Mesendoderm (in vitro differentiated cells): ENCODE data around the gene TM7SF2.

Experiments
- DNase-seq: peaks from one replicate; pipeline ENCODE4 v3.0.0; 2013
- H2AK5ac ChIP-seq: 2 replicates; pipeline ENCODE4 v1.6.1; 2013; ENCODE audit warnings: low read length, inconsistent platforms
- H2BK120ac ChIP-seq: 2 replicates; pipeline ENCODE4 v1.6.1; 2013; ENCODE audit warnings: low read depth, mild to moderate bottlenecking, low read length, moderate library complexity, mixed read lengths
- H2BK15ac ChIP-seq: replicated peaks from 2 replicates; pipeline ENCODE4 v1.6.1; 2013; ENCODE audit warnings: low read depth, mild to moderate bottlenecking, moderate library complexity
- H2BK5ac ChIP-seq: 2 replicates; pipeline ENCODE4 v1.6.1; 2013; ENCODE audit warnings: low read length, inconsistent platforms
- H3K18ac ChIP-seq: 2 replicates; pipeline ENCODE4 v1.6.1; 2013; ENCODE audit warnings: mild to moderate bottlenecking, low read length, mixed read lengths
- H3K23ac ChIP-seq: one replicate; pipeline ENCODE4 v1.6.1; 2013; ENCODE audit warnings: low read length
- H3K27ac ChIP-seq: 2 replicates; pipeline ENCODE4 v1.5.1; 2013; ENCODE audit warnings: low read depth, mild to moderate bottlenecking, inconsistent platforms, low read length, moderate library complexity
- H3K27me3 ChIP-seq: 2 replicates; pipeline ENCODE4 v1.6.1; 2013; ENCODE audit warnings: low read length, control low read depth, mild to moderate bottlenecking, inconsistent platforms; ENCODE audit not compliant: insufficient read depth, poor library complexity
- H3K36me3 ChIP-seq: 2 replicates; pipeline ENCODE4 v1.6.1; 2013; ENCODE audit warnings: low read length, inconsistent platforms; ENCODE audit not compliant: control insufficient read depth, insufficient read depth
- H3K4ac ChIP-seq: one replicate; pipeline ENCODE4 v1.6.1; 2013; ENCODE audit warnings: low read depth, mild to moderate bottlenecking, low read length, moderate library complexity
- H3K4me1 ChIP-seq: 2 replicates; pipeline ENCODE4 v1.6.1; 2013; ENCODE audit warnings: low read depth, low read length, inconsistent platforms; ENCODE audit not compliant: control insufficient read depth
- H3K4me2 ChIP-seq: 2 replicates; pipeline ENCODE4 v1.6.1; 2013; ENCODE audit warnings: low read length
- H3K4me3 ChIP-seq: 2 replicates; pipeline ENCODE4 v1.5.1; 2013; ENCODE audit warnings: mild to moderate bottlenecking, low read length
- H3K56ac ChIP-seq: one replicate; pipeline ENCODE4 v1.6.1; 2013; ENCODE audit warnings: low read length
- H3K79me1 ChIP-seq: 2 replicates; pipeline ENCODE4 v1.6.1; 2013; ENCODE audit warnings: low read length, inconsistent platforms
- H3K79me2 ChIP-seq: 2 replicates; pipeline ENCODE4 v1.6.1; 2013; ENCODE audit warnings: mild to moderate bottlenecking, low read length; ENCODE audit not compliant: control insufficient read depth, insufficient read depth
- H3K9ac ChIP-seq: 2 replicates; pipeline ENCODE4 v1.6.1; 2013; ENCODE audit warnings: low read length, inconsistent platforms
- H4K5ac ChIP-seq: one replicate; pipeline ENCODE4 v1.6.1; 2013; ENCODE audit warnings: low read length
- H4K8ac ChIP-seq: one replicate; pipeline ENCODE4 v1.6.1; 2013; ENCODE audit warnings: low read depth, mild to moderate bottlenecking, control low read depth, low read length, moderate library complexity
- WGBS: extraction: QIAGEN DNeasy Blood & Tissue Kit; methylation state at CpG from one replicate; pipeline ENCODE4 v1.1.7; 2013; ENCODE audit warnings: low lambda C conversion rate, missing lambda C conversion rate; ENCODE audit not compliant: insufficient coverage; ENCODE audit errors: extremely low coverage; 5-methylcytosine and 5-hydroxymethylcytosine counted together

The TM7SF2 gene

GRCh38 chr11:65132238-65132987 is 20.7 kb downstream of the TM7SF2 start:
- no peak overlapping the region for H3K4me2 ChIP-seq
- no peak overlapping the region for H3K4me3 ChIP-seq
- no CpG with 5 or more reads among the region's 10 CpGs for WGBS
- no peak overlapping the region for H2AK5ac ChIP-seq
- no peak overlapping the region for H4K5ac ChIP-seq
- no peak overlapping the region for H4K8ac ChIP-seq
- H3K79me1 ChIP-seq: peaks cover 16% of the 10 kb centered on the region
- no peak for DNase-seq
- no peak overlapping the region for H2BK120ac ChIP-seq
- no peak overlapping the region for H3K23ac ChIP-seq
- H2BK5ac ChIP-seq: no peak overlapping the region
- H3K4ac ChIP-seq: no peak overlapping the region
- no peaks in the 10 kb centered on the region for H3K27me3 ChIP-seq
- no peak overlapping the region for H2BK15ac ChIP-seq
- peaks cover 2% of the 10 kb centered on the region for H3K4me1 ChIP-seq
- no peak overlapping the region for H3K9ac ChIP-seq
- peaks cover 13% of the 10 kb centered on the region for H3K79me2 ChIP-seq
- no peak overlapping the region for H3K27ac ChIP-seq
- no peak overlapping the region for H3K18ac ChIP-seq
- peaks cover 2% of the 10 kb centered on the region for H3K36me3 ChIP-seq
- H3K56ac ChIP-seq: no peak overlapping the region

GRCh38 chr11:65132988-65133700 is 21.5 kb downstream of the TM7SF2 start:
- Histone ChIP-seq H3K27me3 (no peaks in the 10 kb centered on the region), H4K8ac (no peak overlapping the region), H2BK120ac (no peak overlapping the region), H4K5ac (no peak overlapping the region), H3K27ac (no peak overlapping the region), H3K4me1 (peaks cover 2% of the 10 kb centered on the region), H2AK5ac (peak overlapping the region; percentile 78), H3K9ac (peak overlapping the region; percentile 87), H3K36me3 (peaks cover 2% of the 10 kb centered on the region), H3K4me2 (peak overlapping the region; percentile 84), H3K4ac (no peak overlapping the region), H3K4me3 (peak overlapping the region; percentile 83), H3K56ac (peak overlapping the region; percentile 91), H3K79me1 (peaks cover 16% of the 10 kb centered on the region), H2BK15ac (no peak overlapping the region), H3K23ac (no peak overlapping the region), H2BK5ac (no peak overlapping the region), H3K18ac (no peak overlapping the region), H3K79me2 (peaks cover 13% of the 10 kb centered on the region)
- no CpG with 5 or more reads among the region's 18 CpGs for WGBS
- DNase-seq: peak; percentile 77

DNA sequence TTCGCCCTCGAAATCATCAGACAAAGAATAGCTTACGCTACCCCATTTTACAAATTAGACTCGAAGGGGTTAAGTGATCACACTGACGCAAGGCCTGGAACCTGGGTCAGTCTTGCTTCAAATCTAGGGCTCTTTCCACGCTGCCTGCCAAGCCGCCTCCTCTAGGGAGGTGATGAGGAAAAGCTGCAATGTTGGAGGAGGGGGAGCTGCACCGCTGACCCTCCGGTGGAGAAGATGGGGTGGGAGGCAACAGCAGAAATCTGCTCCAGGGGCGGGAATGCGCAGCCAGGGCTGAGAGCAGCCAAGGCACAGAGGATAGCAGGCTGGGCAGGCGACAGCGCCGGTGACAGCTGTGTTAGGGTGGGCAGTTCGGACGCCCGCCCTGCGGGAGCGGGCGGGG is 22.1 kb downstream of the TM7SF2 start:
- no peak for DNase-seq
- Histone ChIP-seq H3K56ac (peak overlapping the region; percentile 91), H3K4me1 (peaks cover 2% of the 10 kb centered on the region), H2BK120ac (no peak overlapping the region), H2BK5ac (no peak overlapping the region), H3K23ac (peak overlapping the region; percentile 1), H3K27ac (no peak overlapping the region), H3K4me3 (peak overlapping the region; percentile 83), H3K9ac (peak overlapping the region; percentile 87), H3K27me3 (no peaks in the 10 kb centered on the region), H2AK5ac (no peak overlapping the region), H3K18ac (no peak overlapping the region), H3K4me2 (peak overlapping the region; percentile 84), H3K36me3 (peaks cover 2% of the 10 kb centered on the region), H3K79me1 (peaks cover 16% of the 10 kb centered on the region), H4K8ac (no peak overlapping the region), H3K4ac (no peak overlapping the region), H4K5ac (no peak overlapping the region), H3K79me2 (peaks cover 13% of the 10 kb centered on the region), H2BK15ac (no peak overlapping the region)
- WGBS: no CpG with 5 or more reads among the region's 20 CpGs

DNA sequence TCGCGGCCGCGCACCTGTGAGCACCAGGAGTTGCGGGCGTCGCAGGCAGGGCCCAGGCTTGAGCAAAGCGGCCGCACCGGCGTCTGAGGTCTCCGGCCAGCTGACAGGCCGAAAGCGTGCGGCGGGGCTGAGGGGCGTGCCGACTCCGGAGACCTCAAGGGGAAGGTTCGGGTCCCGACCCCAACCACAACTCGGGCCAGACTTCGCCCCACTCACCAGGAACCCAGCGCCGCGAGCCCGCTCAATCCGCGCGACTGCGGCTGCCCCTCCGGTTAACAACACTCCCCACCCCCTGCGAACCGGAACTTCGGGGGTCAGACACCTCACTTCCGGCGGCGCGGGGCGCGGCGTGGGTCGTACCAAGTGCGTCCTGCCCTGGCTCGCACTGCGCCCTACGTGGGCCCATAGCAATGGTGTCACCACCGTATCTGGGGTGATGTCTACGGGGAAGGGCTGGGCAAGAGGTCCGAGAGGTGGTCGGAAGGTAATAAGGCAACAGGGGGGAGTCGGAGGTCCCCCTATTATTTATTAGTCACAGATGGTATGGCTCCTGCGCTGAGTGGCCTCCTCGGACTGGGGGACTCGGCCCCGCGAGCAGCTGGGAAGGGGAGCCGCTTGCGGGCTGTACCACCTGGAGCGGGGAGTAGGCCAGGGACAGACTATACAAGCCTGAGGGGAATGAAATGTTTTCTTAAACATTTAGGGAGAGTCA is 22.7 kb downstream of the TM7SF2 start, which contains the start of gene SYVN1:
TSS of gene SYVN1 (minus strand) at position 280 of the 712 bp plus-strand sequence. CDS start 918 bp downstream, outside the sequence.
- WGBS: no CpG with 5 or more reads among the region's 60 CpGs
- Histone ChIP-seq H3K4me2 (peak within 1 kb of the TSS; percentile 84), H4K8ac (no peak within 1 kb of the TSS), H4K5ac (no peak within 1 kb of the TSS), H3K23ac (peak within 1 kb of the TSS; percentile 1), H2BK120ac (no peak within 1 kb of the TSS), H2BK15ac (no peak within 1 kb of the TSS), H3K79me1 (peaks cover 16% of the 10 kb centered on the region), H2AK5ac (no peak within 1 kb of the TSS), H3K4ac (no peak within 1 kb of the TSS), H3K36me3 (peaks cover 2% of the 10 kb centered on the region), H3K4me3 (peak within 1 kb of the TSS; percentile 83), H3K9ac (peak within 1 kb of the TSS; percentile 87), H3K4me1 (peaks cover 2% of the 10 kb centered on the region), H3K56ac (peak within 1 kb of the TSS; percentile 91), H3K27ac (peak within 1 kb of the TSS; percentile 10), H3K18ac (peak within 1 kb of the TSS; percentile 19), H2BK5ac (peak within 1 kb of the TSS; percentile 80), H3K27me3 (no peaks in the 10 kb centered on the region), H3K79me2 (peaks cover 13% of the 10 kb centered on the region)
- DNase-seq: peak; percentile 91

DNA sequence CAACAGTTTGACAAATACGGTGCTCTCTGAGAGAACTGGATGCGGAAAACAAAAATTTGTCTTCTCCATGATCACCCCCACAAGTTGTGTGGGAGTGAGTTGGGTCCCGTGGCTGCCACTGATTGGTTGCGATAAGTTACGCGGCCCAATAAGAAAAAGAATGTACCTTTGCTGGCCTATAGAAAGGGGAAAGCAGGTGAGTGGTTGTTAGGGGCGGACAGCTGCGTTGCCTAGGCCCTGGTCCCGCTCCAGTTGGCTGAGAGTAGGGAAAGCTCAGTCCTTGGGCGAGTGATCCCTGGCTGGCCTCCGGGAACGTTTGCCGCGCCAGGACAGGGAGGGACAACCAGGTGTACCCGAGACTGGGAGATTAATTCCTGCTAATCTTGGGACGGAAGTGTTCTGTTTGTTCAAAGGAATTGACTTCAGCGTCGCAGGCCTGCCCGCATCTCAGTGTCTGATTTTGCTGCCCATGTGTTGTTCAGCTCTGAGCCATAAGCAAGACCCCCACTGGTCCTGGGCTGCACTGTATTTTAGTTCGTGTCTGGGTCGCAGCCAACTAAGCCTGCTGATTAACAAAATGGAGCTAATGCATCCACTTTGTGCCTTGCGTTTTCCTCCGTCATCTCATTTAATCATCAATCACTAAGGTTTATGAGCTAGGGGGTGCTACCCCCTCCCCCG is 23.4 kb downstream of the TM7SF2 start:
- Histone ChIP-seq H3K27me3 (no peaks in the 10 kb centered on the region), H3K23ac (no peak overlapping the region), H3K4ac (no peak overlapping the region), H2BK15ac (no peak overlapping the region), H3K79me2 (peaks cover 13% of the 10 kb centered on the region), H3K36me3 (no peaks in the 10 kb centered on the region), H3K18ac (peak overlapping the region; percentile 19), H2AK5ac (no peak overlapping the region), H3K9ac (peak overlapping the region; percentile 87), H3K4me2 (peak overlapping the region; percentile 47), H3K4me1 (peaks cover 2% of the 10 kb centered on the region), H3K27ac (peak overlapping the region; percentile 10), H3K4me3 (peak overlapping the region; percentile 59), H4K8ac (no peak overlapping the region), H2BK120ac (no peak overlapping the region), H3K79me1 (peaks cover 16% of the 10 kb centered on the region), H3K56ac (peak overlapping the region; percentile 91), H4K5ac (no peak overlapping the region), H2BK5ac (peak overlapping the region; percentile 80)
- no CpG with 5 or more reads among the region's 24 CpGs for WGBS
- DNase-seq: peak; percentile 99
